ENCODE measurements around the gene ABHD17A. TPM values are rescaled to one million over a fixed set of nuclear protein-coding genes. Genes with fewer than 3 reads are reported as not detected.
A peak's percentile ranks its signal among the peaks of the same experiment; 100 is the strongest.

The ABHD17A gene
- total RNA-seq, 1 experiment from 2014 or later = 47.5 TPM

- H2BK120ac ChIP-seq (ENCODE audit: low read depth, low read length, poor library complexity, severe bottlenecking) = no peak overlapping the region
- H3K27ac Mint-ChIP-seq = 0 out of 7 replicates have a peak overlapping the region, but pooled peaks of 1 of the 3 experiments have one; percentile 57
Measured at GRCh38 chr19:1846517-1847204, 38.6 kb downstream of the ABHD17A start.

More at GRCh38 chr19:1846517-1847204, 38.6 kb downstream of the ABHD17A start:
- Histone ChIP-seq H3K79me2 (ENCODE audit: insufficient read depth, low read length) (peaks cover 28% of the 10 kb centered on the region; the same call in 1 of the 2 replicates), H4K8ac (replicated peaks; ENCODE audit: insufficient read length, low read depth, low read length) (no peak overlapping the region), H3K23ac (ENCODE audit: insufficient read length, low read depth, low read length) (no peak overlapping the region), H3K56ac (ENCODE audit: insufficient read length, low read depth, low read length) (no peak overlapping the region), H3K9me3 (ENCODE audit: control insufficient read depth, low read depth, low read length) (no peaks in the 10 kb centered on the region), H3K27me3 (ENCODE audit: insufficient read depth, low read length) (no peaks in the 10 kb centered on the region), H4K20me1 (ENCODE audit: control insufficient read depth, insufficient read depth, insufficient read length) (peaks cover 5% of the 10 kb centered on the region), H2BK5ac (ENCODE audit: insufficient read length, low read length) (no peak overlapping the region), H3K23me2 (ENCODE audit: insufficient read length, low read depth, low read length, poor library complexity, severe bottlenecking) (peaks cover 7% of the 10 kb centered on the region), H3K79me1 (ENCODE audit: insufficient read depth, low read depth, low read length, poor library complexity, severe bottlenecking) (peaks cover 8% of the 10 kb centered on the region), H3K4me2 (ENCODE audit: insufficient read depth, insufficient read length, low read length) (peak overlapping the region; percentile 97), H4K5ac (ENCODE audit: insufficient read length, low read depth, low read length) (no peak overlapping the region), H3K4me1 (ENCODE audit: insufficient read depth, low read length) (no peaks in the 10 kb centered on the region), H2AK5ac (ENCODE audit: insufficient read length, low read length) (no peak overlapping the region), H3K4ac (ENCODE audit: low read depth, low read length) (no peak overlapping the region), H3K14ac (ENCODE audit: insufficient read depth, low read length) (no peak overlapping the region), H3T11ph (ENCODE audit: low read length) (no peak overlapping the region), H3K18ac (ENCODE audit: insufficient read length, low read depth, low read length) (no peak overlapping the region), H3K27ac (ENCODE audit: insufficient read length, low read depth, low read length) (no peak overlapping the region), H2BK20ac (ENCODE audit: low read depth, low read length, poor library complexity, severe bottlenecking) (no peak overlapping the region), H2BK15ac (ENCODE audit: low read depth, low read length) (no peak overlapping the region), H3K9ac (ENCODE audit: extremely low read depth, insufficient read length, low read length) (no peak overlapping the region), H4K91ac (ENCODE audit: insufficient read length, low read depth, low read length) (no peak overlapping the region), H2AFZ (ENCODE audit: low read length) (no peak overlapping the region), H2BK12ac (ENCODE audit: insufficient read length, low read depth, low read length) (no peak overlapping the region)
- no peaks in the 10 kb centered on the region for H3K27me3 Mint-ChIP-seq (ENCODE audit: low read depth)
- H3K4me3 Mint-ChIP-seq = peak overlapping the region; percentile 87 to 97
- no CpG with 5 or more reads among the region's 29 CpGs for WGBS (ENCODE audit: extremely low coverage, insufficient read length, low lambda C conversion rate)
- peaks cover 0 to 6% (median 6%) of the 10 kb centered on the region in 3 experiments; a peak in 5 of 7 replicates for H3K36me3 Mint-ChIP-seq (ENCODE audit: insufficient read depth in 1 of 3, low read depth in 3 of 3)
- H3K9me3 Mint-ChIP-seq = no peaks in the 10 kb centered on the region
- no peak for DNase-seq
- no peak for TF ChIP-seq CTCF (conservative IDR thresholded peaks at IDR 0.05)
- H3K4me1 Mint-ChIP-seq = peaks cover 11 to 28% of the 10 kb centered on the region in 2 experiments
